GM21423 (cell line): ENCODE measurements around the gene COL5A1.

Source experiments
- ATAC-seq: cut with Tn5 transposase; IDR thresholded peaks from one replicate; pipeline ENCODE4 v1.9.1; 2021; ENCODE audit warnings: mild to moderate bottlenecking, moderate library complexity; ENCODE audit not compliant: unreplicated experiment

Gene COL5A1

DNA sequence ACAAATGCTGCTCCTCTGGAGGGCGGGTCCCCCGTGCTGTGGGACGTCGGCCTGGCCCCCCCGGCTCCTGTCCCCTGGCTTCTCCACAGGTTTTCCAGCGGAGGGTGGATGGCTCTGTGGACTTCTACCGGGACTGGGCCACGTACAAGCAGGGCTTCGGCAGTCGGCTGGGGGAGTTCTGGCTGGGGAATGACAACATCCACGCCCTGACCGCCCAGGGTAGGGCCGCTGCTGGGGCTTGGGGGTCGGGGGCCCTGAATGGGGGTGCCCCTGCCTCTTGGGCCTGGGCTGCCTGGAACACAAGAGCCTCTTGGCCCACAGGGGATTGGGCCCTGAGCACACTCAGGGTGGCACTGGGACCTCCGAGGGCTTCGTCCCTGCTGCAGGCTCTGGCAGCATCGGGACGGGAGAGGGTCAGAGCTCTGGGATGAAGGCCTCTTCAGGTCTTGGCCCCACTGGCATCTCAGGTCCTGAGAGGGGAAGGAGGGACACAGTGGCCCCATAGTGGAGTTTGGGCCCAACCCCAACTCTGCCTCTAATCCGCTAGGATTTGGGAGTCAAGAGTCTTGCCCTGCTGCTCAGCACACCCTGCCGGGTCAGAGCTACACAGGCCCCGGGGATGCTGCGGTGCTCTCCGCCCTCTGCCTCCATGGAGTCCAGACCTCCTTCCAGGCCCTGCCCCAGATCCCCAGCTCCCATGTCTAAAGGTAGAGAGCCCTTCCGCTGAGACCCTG is 244.2 kb downstream of the COL5A1 start:
- ATAC-seq: no peak

DNA sequence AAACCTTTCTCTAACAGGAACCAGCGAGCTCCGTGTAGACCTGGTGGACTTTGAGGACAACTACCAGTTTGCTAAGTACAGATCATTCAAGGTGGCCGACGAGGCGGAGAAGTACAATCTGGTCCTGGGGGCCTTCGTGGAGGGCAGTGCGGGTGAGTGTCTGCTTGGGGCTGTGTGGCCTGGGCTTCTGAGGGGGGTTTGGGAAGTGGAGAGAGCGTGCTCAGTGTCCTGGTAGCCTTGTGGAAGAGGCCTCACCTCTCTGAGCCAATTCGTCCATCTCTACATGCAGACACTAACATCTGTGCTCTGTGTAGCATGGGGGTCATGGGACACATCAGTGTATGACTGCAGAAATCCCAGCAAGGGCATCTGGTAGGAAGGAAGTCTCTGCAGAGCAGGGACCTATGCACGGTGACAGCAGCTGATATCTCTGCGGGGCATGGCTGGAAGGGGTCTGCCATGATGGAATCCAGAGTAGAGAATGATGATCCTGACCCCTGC is 244.9 kb downstream of the COL5A1 start:
- no peak for ATAC-seq

DNA sequence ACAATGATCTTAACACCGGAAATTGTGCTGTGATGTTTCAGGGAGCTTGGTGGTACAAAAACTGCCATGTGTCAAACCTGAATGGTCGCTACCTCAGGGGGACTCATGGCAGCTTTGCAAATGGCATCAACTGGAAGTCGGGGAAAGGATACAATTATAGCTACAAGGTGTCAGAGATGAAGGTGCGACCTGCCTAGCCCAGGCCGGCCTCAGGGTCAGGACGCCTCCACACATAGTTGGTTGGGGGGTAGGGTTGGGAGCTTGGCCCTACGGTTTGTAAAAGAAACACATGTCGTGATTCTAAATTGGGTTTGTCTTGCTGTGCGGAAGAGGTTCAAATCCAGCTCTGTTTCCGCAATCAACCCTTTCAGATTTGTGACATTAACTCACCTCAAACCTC is 245.6 kb downstream of the COL5A1 start:
- no peak for ATAC-seq

DNA sequence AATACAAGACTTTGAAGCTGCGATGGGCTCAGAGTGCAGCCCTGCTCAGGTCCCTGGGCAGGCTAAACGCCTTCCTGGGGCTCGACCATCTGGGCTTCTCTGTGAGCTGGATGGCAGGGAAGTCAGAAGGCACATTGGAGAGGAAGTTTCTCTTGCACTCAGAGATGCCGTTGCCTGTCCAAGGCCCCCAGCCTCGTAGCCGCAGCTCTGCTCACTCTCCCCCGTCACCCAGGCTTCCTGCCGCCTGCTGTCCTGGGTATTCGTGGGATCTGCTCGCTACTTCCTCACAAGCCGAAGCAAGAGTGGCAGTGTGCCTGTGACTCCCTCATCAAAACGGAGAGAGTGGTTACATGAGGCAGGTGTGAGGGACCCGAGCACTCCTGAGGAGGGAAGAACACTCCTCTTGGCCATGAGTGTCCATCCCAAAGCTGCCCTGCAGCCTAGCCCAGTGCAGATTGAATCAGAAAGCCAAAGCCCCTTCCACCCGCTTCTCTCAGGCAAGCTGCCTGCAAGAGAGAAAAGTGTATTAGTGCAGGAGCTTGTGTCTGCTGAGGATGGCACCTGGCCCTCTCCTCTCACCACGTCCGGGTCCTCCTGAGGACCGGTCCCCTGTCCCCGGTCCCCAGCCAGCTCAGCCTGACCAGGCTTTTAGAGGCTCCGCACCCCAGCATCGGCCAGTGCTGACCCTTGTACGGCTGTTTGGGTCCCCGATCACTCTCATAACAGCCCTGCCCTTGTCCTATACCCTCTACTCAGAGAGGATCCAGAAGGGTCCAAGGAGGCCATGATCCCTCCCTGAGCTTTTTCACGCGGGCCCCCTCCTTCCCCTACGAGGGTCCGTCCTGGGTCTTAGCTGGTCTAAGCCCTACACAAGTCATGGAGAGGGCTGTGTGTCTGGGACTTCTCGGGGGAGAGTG is 246.3 kb downstream of the COL5A1 start:
- no peak for ATAC-seq

DNA sequence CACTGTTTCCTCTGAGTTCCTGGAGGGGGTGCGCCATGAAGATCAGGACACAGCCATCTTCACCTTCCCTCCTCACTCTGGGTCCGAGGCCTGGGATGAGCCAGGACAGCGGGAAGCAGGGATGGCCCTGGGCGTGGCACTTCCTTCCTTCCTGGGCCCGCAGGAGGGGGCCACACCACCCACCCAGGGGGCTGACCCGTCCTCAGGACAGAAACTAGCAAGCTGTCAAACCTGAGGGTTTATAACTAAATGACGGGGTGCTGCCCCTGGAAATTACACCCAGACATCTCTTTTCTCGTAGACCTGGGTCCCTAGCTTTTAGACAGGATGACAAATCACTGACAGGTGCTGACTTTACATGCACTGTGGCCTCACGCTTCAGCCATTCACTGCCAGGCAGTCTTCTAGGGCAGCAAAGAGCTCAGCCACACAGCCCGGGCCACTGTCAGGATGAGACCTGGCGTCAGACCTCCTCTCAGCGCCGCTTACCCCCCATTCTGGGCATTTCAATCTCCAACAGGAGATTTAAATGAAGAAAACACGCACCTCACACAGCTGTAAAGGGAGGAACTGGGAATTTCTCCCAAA is 247.1 kb downstream of the COL5A1 start:
- no peak for ATAC-seq

DNA sequence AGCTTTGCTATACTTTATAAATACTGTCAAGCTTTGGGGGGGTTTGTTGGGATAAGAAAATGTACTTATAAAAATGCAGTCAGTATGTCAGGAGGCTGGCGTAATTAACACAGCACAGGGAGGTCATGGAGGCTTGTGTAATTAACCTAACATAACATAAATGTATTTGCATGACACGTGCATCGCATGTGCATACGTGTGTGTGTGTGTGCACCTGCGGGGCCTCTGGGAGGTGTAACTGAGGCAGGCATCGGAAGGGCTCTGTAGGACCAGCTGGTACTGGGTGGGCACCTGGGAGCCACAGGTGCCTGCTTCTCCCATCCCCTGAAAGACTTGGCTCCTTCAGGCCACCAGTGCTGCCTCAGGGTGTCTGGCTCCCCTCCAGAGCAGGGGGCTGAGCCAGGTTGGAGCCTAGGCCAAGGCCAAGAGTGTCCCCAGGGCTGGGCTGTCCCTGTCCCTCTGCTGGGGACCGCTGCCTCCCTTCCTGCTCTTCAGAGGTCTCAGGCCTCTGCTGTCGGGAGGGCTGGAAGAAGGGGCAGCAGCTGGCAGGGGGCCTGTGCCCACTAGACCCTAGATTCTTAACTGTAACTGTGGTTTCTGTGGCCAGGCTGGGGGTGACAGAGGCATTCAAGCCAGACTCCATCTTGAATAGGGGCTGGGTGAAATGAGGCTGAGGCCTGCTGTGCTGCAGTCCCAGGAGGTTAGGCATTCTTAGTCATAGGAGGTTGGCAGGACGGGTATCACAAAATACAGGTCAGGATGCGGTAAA is 248.0 kb downstream of the COL5A1 start:
- ATAC-seq: no peak

DNA sequence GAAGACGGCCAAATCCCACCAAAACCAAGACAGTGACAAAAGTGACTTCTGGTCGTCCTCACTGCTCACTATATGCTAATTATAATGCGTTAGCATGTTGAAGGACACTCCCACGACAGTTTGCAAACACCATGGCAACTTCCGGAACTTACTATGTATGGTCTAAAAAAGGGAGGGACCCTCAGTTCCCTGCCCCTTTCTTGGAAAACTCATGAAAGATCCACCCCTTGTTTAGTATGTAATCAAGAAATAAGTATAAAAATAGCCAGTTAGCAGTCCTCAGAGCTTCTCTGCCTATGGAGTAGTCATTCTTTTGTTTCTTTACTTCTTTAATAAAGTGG is 248.5 kb downstream of the COL5A1 start:
- ATAC-seq: no peak

DNA sequence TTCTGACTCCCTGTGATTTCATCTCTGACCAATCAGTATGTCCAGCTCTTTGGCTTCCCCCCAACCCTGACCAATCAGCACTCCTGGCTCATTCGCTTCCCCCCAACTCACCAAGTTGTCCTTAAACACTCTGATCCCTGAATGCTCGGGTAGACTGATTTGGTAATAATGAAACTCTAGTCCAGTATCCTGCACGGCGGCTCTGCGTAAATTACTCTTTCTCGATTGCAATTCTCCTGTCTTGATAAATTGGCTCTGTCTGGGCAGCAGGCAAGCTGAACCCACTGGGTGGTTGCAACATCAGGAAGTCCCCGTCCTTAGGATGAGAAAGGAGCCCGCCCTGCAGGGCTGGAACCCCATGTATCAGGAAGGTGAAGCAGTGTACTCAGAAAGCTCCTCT is 249.4 kb downstream of the COL5A1 start:
- no peak for ATAC-seq

DNA sequence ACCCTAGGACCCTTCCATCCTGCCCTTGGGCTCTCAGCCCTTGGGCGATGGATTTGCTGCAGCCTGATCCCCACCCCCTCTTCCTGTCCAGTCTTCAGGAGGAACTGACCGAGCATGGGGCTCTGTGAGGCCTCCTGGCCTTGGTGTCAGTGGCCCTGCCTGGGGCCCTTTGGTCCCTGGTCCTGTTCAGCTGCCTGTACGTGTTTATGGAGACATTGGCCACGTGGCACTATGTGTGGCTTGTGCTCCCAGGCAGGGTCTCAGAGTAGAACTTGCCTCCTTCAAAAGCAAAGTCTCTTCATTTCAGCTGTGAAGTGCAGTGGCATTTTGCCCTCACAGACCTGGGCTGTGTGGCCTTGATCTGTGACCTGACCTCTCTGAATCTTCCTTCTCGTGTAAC is 250.1 kb downstream of the COL5A1 start:
- no peak for ATAC-seq

DNA sequence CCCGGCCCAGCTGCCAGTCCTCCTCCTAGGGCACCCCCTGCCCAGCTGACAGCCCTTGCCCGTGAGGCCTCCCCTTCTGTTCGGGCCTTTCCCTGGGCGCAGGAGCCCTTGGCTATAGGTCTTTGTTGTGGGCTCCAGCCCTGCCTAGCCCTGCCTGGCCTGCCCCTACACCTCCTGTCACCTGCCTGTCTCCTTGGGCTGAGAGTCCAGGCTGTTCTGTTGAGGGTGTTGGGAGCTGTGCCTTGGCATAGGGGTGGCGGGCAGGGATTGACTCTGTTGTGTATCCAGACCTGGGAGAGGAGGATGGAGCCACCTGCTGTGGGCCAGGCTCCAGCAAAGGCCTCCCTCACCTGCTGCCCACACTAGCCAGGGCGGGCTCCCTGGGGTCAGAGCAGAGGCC is 250.6 kb downstream of the COL5A1 start:
- ATAC-seq: no peak

DNA sequence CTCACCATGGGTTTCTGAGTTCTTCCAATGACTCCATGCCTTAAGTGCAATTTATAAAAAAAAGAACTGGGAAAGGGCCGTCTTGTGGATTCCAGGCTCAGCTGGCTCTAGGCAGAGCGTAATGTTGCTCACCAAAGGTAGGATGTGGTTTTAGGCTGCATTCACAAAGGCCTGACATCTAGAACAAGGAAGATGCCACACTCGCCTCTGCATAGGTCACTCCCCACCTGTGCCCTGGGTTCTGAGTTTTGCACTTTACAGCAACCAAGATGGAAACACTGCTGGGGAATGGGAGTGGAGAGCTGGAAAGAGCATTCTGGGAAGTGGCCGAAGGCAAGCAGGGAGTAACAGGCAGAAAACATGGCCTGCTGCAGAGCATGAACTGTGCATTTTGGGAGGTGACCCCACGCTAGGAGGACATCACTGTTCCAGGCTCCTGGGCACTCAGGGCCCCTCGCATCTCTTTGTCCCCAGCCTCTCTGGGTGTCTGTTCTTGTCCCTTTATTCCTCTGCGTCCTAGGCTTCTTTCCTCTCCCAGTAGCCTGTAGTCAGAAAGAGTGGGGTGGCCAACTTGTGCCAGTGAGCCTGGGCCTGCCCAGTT is 251.3 kb downstream of the COL5A1 start:
- no peak for ATAC-seq
